H4 (cell line): ENCODE results near the gene PCBD2. TPM values are rescaled to one million over a fixed set of nuclear protein-coding genes. Genes with fewer than 3 reads are reported as not detected.

Experiments
- DNase-seq: peaks from one replicate; pipeline ENCODE4 v3.0.0-alpha.2; 2015; ENCODE audit warnings: low spot score
- total RNA-seq: library from RNA; depleted of rRNA; stranded (reverse); fragments of >200 nt; shearing (Covaris generic); gene quantifications from 2 replicates; pipeline ENCODE4 v1.2.3, GENCODE V29; 2014; rRNA removed

PCBD2 gene
- total RNA-seq, 1 experiment from 2014 or later: 9.9 TPM

DNA sequence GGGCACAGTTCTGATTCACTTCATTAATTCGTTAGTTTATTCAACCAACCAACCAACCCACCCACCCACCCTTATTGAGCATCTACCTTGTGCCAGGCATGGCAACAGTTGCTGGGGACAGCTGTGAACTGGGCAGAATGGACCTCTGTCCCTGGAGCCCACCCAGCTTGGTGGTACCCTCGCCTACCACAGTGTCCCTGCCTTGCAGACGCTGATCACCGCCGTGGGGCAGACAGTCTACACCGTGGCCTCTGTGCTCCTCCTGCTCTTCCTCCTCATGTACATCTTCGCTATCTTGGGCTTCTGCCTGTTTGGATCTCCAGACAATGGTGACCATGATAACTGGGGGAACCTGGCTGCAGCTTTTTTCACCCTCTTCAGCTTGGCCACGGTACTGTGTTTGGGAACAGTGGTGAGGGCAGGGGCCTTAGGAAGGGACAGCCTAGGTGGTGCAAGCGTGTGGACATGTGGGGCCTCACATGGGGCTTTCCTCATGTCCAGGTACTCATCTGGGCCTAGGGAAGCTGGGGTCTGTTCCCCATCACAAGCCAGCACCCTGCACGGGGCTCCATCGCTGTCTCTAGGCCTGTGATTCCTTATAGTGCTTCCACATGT lies 102.9 kb downstream of the PCBD2 start:
- DNase-seq: no peak

DNA sequence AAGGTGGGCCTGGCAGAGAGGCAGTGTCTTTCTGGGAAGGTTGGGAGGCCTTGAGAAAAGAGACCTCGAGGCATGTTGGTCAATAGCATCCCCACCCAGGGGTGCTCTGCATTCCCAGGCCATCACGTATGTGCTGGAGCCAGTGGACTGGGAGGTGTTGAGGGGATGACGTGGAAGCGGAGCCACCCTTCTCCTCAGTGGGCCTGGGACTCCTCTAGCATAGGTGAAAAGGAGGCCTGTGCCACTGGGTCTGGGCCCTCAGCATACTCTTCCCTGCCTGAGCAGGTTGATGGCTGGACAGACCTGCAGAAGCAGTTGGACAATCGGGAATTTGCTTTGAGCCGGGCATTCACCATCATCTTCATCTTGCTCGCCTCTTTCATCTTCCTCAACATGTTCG lies 103.6 kb downstream of the PCBD2 start:
- no peak for DNase-seq

DNA sequence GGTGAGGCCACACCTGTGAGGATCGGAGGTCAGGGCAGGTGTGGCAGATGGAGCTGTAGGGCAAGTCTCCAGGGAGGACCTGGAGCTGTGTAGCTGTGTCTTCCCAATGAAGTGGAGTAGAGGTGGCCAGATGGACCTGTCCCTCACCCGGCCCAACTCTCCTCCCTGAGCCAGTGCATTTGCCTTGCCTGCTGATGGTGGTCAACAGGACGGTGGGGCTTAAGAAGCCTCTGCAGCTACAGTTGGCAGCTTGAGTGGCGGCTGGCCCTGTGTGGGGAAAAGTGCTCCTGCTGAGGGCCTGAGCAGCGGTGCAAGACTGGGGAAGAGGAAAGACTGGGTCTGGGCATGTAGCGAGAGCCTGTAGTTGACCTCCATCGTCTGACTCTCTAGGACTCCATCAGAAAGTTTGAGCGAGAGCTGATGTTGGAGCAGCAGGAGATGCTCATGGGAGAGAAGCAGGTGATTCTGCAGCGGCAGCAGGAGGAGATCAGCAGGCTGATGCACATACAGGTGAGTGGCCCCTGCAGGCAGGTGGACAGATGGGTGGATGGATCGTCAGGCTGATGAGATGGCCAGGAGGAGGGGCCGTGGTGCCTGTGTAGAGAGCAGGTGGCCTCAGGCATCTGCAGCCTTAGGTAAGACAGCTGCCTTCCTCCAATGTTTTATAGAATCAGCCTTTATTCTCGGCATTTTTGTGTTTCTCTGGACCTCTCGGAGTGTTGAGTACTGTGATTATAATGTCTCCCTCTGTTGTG lies 104.2 kb downstream of the PCBD2 start:
- DNase-seq: no peak

DNA sequence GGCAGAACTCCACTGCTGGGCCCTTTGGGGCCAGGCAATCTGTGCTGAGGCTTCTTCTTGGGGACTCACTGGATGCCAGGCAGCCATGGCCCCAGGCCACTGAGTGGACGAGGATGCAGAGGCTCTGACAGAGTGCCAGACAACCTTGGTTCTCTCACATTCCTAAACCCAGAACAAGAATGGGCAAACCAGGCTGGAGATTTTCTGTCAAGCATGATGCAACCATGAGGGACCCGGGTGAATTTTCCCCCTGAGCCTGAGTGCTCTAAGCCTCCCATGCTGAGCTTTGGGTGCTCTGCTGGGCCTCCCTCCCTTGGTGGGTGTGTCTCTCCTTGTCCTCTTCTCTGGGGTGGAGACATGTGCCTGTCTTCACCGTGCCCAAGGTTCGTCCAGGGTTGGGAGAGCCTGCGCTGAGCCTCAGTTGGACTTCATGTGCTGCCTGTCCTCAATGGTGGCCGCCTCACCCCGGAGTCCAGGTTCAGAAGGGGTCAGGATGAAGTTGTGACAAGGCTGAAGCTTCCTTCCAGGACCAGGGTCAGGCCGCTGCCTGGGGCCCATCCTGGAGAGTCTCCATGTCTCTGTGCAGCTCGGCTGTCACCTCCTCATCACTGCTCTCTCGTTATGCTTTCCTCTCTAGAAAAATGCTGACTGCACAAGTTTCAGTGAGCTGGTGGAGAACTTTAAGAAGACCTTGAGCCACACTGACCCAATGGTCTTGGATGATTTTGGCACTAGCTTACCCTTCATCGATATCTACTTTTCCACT lies 105.0 kb downstream of the PCBD2 start:
- DNase-seq: no peak

DNA sequence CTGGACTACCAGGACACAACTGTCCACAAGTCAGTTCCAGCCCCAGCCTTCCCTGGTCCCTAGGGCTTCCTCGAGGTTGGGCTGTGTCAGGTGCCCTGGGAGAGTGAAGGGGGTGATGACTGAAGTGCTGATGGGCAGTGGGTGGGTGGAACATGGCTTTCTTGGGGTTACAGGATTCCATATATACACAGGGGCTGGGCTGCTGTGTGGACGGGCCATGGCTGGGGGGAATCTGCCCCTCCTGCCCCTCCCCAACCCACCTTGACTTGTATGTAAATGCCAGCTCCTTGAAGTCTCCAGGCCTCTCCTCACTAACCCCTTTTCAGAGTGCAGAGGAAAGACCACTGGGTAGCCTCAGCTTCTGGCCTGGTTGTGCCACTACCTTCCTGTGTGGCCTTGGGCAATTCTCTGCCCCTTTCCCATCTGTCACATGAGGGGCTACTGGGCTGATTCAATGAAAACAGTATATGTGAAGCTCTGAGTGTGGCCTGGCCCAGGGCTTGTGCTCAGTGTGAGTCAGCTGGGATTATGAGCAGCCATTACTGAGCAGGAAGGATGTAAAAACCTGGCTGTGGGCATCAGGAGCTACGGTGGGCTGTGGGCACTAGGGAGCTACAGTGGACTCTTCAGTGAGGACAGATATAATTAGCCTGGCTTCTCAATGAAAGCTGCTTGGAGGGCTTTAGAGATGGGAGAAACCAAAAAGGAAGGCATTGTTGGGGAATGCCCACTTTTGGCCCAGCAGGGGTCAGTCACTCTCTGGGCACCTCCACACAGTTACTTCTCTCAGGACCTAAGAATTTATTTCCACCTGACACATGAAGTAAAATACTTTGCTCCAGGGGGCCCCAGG lies 105.8 kb downstream of the PCBD2 start:
- DNase-seq: no peak

DNA sequence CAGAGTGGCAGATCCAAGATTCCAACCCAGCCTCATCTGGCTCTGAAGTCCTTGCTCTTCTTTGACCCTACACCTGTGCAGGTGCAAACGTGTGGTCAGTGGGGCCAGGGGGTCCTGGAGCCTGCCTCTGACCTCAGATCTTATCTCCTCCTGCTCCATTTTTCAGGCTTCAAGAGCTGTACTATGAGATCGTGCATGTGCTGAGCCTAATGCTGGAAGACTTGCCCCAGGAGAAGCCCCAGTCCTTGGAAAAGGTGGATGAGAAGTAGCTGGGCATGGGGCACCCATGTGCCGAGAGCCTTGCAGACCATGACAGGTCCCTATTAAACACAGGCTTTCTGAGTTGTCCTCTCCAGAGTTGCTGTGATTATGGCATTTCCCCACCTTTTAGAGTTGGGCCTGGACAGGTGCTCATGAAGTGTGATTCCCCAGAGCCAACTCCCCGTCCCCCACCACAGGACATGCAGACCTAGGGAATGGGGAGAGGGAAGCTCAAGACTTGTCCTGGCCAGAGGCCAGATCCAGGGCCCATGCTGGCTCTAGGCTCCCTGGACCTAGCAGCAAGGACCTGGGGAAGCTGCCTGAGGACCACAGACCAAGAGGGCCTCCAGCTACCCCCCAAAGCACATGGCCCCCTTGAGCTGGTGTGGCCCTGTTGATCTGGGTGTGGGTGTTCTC lies 106.6 kb downstream of the PCBD2 start:
- DNase-seq: no peak

DNA sequence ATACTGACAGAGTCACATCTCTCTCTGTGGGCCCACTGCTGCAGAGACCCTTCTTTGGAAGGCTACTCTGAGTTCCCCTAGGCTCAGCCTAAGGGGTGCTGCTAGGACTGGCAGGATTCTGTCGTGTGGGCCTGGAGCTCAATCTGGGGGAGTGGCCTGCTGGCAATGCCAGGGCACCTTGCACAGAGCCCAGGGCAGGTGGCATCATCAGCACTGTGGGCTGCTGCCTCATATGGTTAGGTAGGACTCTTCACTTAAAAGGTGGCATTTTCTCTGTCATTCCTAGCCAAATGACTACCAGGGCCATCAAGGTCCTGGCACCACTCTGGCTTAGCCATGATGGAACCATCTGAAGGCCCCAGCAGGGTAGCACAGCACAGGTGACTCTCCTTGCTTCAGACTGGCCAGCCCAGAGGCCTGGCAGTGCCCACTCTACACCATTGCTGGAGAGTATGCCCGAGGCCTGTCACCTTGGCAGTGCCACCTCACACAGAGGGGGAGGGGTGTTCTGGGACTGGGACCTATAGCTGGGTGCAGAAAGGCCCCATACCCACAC lies 107.2 kb downstream of the PCBD2 start:
- no peak for DNase-seq

Other genes with a start within 250 kb of the PCBD2 start
- 24.1 and 34.0 TPM in 2 replicates for gene CAMLG, start 166.6 kb upstream of the PCBD2 start, total RNA-seq
- 28.4 and 31.5 TPM in 2 replicates for gene DDX46, start 146.4 kb upstream of the PCBD2 start, total RNA-seq
- gene C5orf24, start 59.2 kb upstream of the PCBD2 start, total RNA-seq: 28.5 and 41.4 TPM in 2 replicates
- 107 and 129 TPM in 2 replicates for gene TXNDC15, start 30.8 kb upstream of the PCBD2 start, total RNA-seq
- gene CATSPER3, start 62.8 kb downstream of the PCBD2 start, total RNA-seq: 0.08 TPM in 1 of 2 replicates, not detected in the other
- 27.0 and 32.6 TPM in 2 replicates for gene PITX1, start 129.1 kb downstream of the PCBD2 start, total RNA-seq